ENCODE results near the gene NRG2.

GRCh38 chr5:139798883-139799282 lies 244.2 kb downstream of the NRG2 start:
- TF ChIP-seq CTCF (conservative IDR thresholded peaks at IDR 0.05; ENCODE audit: low read depth in 2 of 2) (no peak), EZH2phosphoT487 (IDR thresholded peaks at IDR 0.05; ENCODE audit: unreplicated experiment) (no peak)

All from GM23338 (cell line).